C4-2B (cell line): Measurements from ENCODE around the gene PLD3.
A peak's percentile ranks its signal among the peaks of the same experiment; 100 is the strongest.

Experiments used
- H3K27ac ChIP-seq: fragments of 450-650 bp; 2 replicates; pipeline ENCODE4 v1.5.1; 2017
- CTCF ChIP-seq: fragments of 450-650 bp; conservative IDR thresholded peaks from 2 replicates; pipeline ENCODE4 v1.5.1; 2017; ENCODE audit warnings: mild to moderate bottlenecking
- ZFX ChIP-seq: fragments of 450-650 bp; IDR thresholded peaks from 2 replicates; pipeline ENCODE4 v1.6.1; 2017

Gene PLD3, protein sequence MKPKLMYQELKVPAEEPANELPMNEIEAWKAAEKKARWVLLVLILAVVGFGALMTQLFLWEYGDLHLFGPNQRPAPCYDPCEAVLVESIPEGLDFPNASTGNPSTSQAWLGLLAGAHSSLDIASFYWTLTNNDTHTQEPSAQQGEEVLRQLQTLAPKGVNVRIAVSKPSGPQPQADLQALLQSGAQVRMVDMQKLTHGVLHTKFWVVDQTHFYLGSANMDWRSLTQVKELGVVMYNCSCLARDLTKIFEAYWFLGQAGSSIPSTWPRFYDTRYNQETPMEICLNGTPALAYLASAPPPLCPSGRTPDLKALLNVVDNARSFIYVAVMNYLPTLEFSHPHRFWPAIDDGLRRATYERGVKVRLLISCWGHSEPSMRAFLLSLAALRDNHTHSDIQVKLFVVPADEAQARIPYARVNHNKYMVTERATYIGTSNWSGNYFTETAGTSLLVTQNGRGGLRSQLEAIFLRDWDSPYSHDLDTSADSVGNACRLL

GRCh38 chr19:40348125-40348913, at the start of gene PLD3, which contains the start of gene C19orf47:
Gene PLD3 (plus strand): TSS chr19:40348695. CDS start chr19:40366484, 17,789 bp downstream.
Gene C19orf47 (minus strand): TSS chr19:40348397. CDS start chr19:40341857, 6,540 bp downstream.
- TF ChIP-seq ZFX (peak; percentile 30; the same call in 1 of the 2 replicates), CTCF (no peak)
- peak within 1 kb of the TSS; percentile 66 for H3K27ac ChIP-seq

DNA sequence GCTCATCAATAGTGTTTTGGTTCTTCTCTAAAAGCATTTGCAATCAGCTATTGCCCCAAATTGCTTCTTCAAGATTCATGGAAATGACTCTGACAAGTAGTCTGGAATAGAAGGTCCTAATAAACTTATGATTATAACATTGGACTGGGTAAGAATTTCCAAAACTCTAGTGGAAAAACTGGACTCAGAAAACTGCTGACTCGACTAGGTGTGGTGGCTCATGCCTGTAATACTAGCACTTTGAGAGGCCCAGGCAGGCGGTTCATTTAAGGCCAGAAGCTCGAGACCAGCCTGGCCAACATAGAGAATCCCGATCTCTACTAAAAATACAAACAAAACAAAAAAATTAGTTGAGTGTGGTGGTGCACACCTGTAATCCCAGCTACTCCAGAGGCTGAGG, 47.8 kb upstream of the PLD3 start:
- H3K27ac ChIP-seq: no peak overlapping the region
- TF ChIP-seq ZFX (no peak), CTCF (no peak)

DNA sequence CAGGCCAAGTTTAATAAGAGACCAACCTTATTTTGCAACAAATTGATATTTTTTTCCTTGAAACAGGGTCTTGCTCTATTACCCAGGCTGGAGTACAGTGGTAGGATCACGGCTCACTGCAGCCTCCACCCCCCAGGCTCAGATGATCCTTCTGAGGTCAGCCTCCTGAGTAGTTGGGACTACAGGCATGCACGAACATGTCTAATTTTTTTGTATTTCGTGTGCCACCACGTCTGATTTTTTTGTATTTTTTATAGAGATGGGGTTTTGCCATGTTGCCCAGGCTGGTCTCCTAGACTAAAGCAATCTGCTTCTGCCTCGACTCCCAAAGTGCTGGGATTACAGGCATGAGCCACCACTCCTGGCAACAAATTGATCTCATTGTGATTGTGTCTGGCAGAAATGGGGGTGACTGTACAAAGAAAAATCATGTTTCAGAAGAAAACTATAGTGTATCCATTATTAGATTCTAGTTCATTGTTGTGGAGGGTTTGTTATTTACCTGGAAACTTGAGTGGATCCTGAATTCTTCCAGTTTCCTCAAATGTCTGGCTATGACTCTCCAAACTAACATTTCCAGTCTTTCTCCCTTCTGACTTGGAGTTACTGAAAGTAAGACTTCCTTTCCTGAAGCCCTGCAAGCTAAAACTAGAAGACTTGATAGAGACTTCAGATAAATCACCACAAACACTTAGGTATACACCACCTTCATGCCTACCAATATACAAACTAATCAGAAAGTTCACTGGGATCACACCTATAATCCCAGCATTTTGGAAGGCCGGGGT, 46.1 kb upstream of the PLD3 start:
- no peak overlapping the region for H3K27ac ChIP-seq

DNA sequence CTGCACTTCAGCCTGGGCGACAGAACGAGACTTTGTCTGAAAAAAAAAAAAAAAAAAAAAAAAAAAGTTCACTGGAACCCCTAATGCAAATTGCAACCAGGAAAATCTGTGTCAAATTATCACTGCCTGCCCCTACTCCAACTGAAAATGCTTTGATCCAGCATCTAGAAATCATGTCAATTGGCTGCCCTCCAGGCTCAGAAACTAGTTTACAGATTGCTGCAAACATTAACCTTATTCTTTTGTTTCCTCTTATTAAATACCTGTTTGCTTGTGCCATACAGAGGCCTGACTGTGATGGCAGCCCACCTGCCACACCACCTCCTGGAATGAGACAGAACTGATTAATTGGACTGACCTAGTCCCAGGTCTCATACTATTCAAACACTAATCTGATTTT, 44.7 kb upstream of the PLD3 start:
- no peak overlapping the region for H3K27ac ChIP-seq

More for the DNA sequence above, 46.1 kb upstream of the PLD3 start:
- TF ChIP-seq ZFX (no peak), CTCF (no peak)

DNA sequence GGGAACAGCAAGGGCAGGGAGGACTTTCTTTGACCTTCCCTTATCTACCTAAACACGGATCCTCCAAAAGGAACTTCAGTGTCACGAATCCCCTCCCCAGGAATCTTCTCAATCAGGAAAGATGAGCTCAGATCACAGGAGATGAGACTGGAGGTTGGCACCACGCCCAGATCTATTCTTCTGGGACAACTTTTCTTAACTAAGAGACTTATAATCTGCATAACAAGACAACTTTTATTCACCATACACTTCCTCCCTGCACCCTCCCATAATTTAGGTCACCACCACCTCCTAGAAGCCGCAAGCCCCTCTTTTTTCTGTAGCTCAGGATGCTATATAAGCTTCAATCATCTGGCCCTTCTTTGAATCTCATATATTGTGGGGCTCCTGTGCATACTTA, 44.2 kb upstream of the PLD3 start:
- no peak overlapping the region for H3K27ac ChIP-seq

More for the DNA sequence above, 44.7 kb upstream of the PLD3 start:
- TF ChIP-seq ZFX: no peak
- no peak for TF ChIP-seq CTCF

DNA sequence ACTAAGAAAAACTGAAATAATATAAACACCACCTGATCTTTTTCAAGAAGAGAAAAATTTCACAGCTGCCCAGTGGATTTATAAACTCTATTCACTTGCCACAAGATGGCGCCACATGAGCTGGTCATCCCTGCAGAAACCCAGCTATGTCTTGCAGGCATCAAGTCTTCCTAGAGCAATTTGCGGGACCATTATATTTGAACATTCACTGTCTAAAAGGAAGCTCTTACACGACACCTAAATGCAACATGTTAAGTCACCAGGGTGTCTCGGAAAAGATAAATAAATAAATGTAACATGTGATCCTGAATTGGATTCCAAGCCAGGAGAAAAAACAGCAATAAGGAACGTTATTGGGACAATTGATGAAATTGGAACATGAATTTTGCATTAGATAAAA, 43.1 kb upstream of the PLD3 start:
- TF ChIP-seq CTCF (peak; percentile 93), ZFX (no peak)
- H3K27ac ChIP-seq: no peak overlapping the region

More for the DNA sequence above, 44.2 kb upstream of the PLD3 start:
- TF ChIP-seq CTCF: no peak
- TF ChIP-seq ZFX: no peak
